Ovary (tissue), 10 donors: Measurements from ENCODE around the gene SIL1. TPM values are rescaled to one million over a fixed set of nuclear protein-coding genes. Genes with fewer than 3 reads are reported as not detected.

Experiments
- DNase-seq, 5 donors: peaks; one replicate each; pipeline ENCODE4 v3.0.0-alpha.2; 2019 to 2020
- H3K27ac ChIP-seq, 2 donors: fragments of 200-600 bp; one replicate each; pipeline versions ENCODE4 v1.5.1 to v1.8.0; 2019 to 2022
- H3K27me3 ChIP-seq: fragments of 200-600 bp; one replicate; pipeline ENCODE4 v1.8.0; 2022
- H3K36me3 ChIP-seq: fragments of 200-600 bp; sonication (generic); one replicate; pipeline ENCODE4 v1.5.1; 2019
- H3K4me1 ChIP-seq: one replicate; pipeline ENCODE4 v1.8.1; 2013; ENCODE audit warnings: mild to moderate bottlenecking, moderate library complexity; ENCODE audit not compliant: insufficient read depth
- H3K4me3 ChIP-seq: fragments of 200-600 bp; sonication (generic); one replicate; pipeline ENCODE4 v1.5.1; 2017
- H3K9me3 ChIP-seq, 2 donors: fragments of 200-600 bp in 1 of 2; sonication (generic) in 1 of 2; one replicate each; pipeline versions ENCODE4 v1.5.1 to v1.8.1; 2013 to 2019; ENCODE audit warnings: mild to moderate bottlenecking in 1 of 2, moderate library complexity in 1 of 2
- EP300 ChIP-seq: sonication (generic); formaldehyde crosslinking; IDR thresholded peaks from one replicate; pipeline ENCODE4 v1.6.1; 2017; ENCODE audit warnings: antibody characterized with exemption
- POLR2A ChIP-seq: fragments of 450-650 bp; IDR thresholded peaks from one replicate; pipeline ENCODE4 v1.6.1; 2017; ENCODE audit warnings: antibody characterized with exemption, mild to moderate bottlenecking, moderate library complexity
- WGBS, 3 donors: extraction: QIAGEN DNeasy Blood & Tissue Kit in 1 of 3; methylation state at CpG; one replicate each; pipeline versions ENCODE4 v1.1.5 to v1.1.7; 2013 to 2017; 5-methylcytosine and 5-hydroxymethylcytosine counted together
- intact Hi-C, 4 donors: fragments of 100-400 bp; cut with DNase I; formaldehyde crosslinking; loops; one replicate each; pipeline versions ENCODE4 v1.11.0 to v1.15.1; 2022 to 2023
- long read RNA-seq, 3 donors: library from polyadenylated mRNA in 2 of 3; unstranded in 2 of 3; transcript quantifications; one replicate each; pipeline ENCODE4 v2.0.0 and lab custom pipeline, GENCODE V29; 2021 to 2026
- polyA plus RNA-seq, 2 donors: library from polyadenylated mRNA; stranded (reverse); fragments of 200-250 nt in 1 of 2; fragments of 350-450 nt in 1 of 2; fragmentation: Illumina TruSeq in 1 of 2; extraction: RNeasy Lipid Tissue Mini Kit (QIAGEN cat#74804) in 1 of 2; gene quantifications; one replicate each; pipeline ENCODE4 v1.2.3, GENCODE V29; 2013 to 2014
- total RNA-seq, 7 donors: library from RNA; depleted of rRNA in 2 of 7; stranded (reverse); fragments of >200 nt in 2 of 7; fragmentation: NEBNext Ultra II Directional in 3 of 7; extraction: Animal tissue kit (Norgen Biotek cat#: 25700) in 3 of 7; gene quantifications; one replicate each; pipeline versions ENCODE4 v1.1.0 to v1.2.4, GENCODE V29; 2016 to 2023
- TF ChIP-seq, protein P1 (sequence below), 3 donors: fragments of 450-650 bp in 2 of 3; fragments of 200-600 bp in 1 of 3; IDR thresholded peaks; one replicate each; pipeline versions ENCODE4 v1.5.1 to v1.8.0; 2016 to 2022; ENCODE audit warnings: antibody characterized with exemption in 3 of 3, mild to moderate bottlenecking in 1 of 3
- donor health status: DM: no; HTN: no; CAD: no; lungs with moderate emphysema.
- donor health status: DM: no; HTN: no; CAD: no.
- donor health status: Bipolar disorder and iron deficiency.
- donor health status: DM: yes; HTN: yes; CAD: no.
- donor health status: DM: no; HTN: no; CAD: no.
- donor health status: DM: yes; HTN: yes; CAD: no.

SIL1 gene
- total RNA-seq (10 to 100 TPM; 15.7 to 45.2 (median 34.9) TPM), polyA plus RNA-seq (10 to 100 TPM; 29.5 to 93.0 TPM)
- long read RNA-seq, donor 1, transcript SIL1-202 (10 exons, 1,923 nt): major isoform, 227 of 298 reads
- long read RNA-seq, donor 1, transcript SIL1-201 (11 exons, 1,895 nt): minor isoform, 12 of 298 reads
- long read RNA-seq, donor 1, partial matches to known transcripts: 12 of 298 reads
- long read RNA-seq, donor 1, other reads (novel, unspliced or antisense): 47 of 298 reads
- long read RNA-seq, donor 2, transcript SIL1-202 (10 exons, 1,923 nt): major isoform, 11 of 1,457 reads
- long read RNA-seq, donor 2, partial matches to known transcripts: 1,363 of 1,457 reads
- long read RNA-seq, donor 2, other reads (novel, unspliced or antisense): 81 of 1,457 reads
- long read RNA-seq, donor 3, transcript SIL1-202 (10 exons, 1,923 nt): major isoform, 67 of 93 reads
- long read RNA-seq, donor 3, partial matches to known transcripts: 3 of 93 reads
- long read RNA-seq, donor 3, other reads (novel, unspliced or antisense): 21 of 93 reads

DNA sequence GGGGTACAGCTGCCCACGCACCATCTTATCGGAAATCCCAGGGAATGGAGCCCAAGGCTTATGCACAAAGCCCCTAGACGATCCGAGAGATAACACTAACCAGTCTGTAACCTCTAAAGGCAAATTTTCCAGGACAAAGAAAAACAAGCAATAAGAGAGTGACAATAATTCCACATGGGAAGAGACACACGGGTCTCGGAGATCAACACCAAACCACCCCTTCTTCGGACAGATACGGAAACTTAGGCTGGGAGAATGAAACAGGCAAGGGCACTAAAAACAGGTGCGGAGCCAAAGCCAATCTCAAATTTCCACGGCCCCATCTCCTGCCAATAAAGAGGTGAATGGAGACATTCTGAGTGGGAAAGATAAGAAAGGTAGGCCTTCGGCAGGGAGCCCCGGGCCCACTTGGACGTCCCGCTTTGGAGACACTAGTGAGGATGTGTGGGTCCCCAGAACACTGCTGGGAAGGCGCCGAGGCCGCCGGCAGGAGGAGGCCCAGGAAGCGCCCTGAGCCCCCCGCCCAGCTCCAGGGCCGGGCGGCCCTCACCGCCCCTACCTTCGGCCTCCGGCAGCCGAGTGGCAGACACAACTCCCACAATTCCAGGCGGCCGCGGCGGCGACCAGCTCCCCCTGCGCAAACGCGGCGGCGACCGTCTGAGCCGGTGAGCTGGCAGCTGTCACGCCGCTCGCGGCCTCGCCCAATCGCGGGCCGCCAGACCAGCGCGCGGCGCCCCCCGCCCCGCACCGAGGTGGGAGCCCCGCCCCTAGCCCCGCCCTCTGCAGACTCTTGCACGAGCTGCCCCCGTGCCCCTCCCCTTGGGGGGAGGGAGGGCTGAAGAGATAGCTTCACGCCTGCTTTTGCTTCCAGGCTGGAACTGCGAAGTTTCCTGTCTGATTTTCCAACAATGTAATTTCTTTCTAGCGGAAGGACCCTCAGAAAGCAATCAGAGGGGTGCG is at the start of gene SIL1:
TSS of gene SIL1 (minus strand) at position 659 of the 960 bp plus-strand sequence. CDS start 70,525 bp downstream, outside the sequence.
- intact Hi-C loops: loop anchor here in 1 of 4 donors (10.0 kb wide), 1 partner anchor 63 kb away; no protein-coding TSS in a partner anchor

DNA sequence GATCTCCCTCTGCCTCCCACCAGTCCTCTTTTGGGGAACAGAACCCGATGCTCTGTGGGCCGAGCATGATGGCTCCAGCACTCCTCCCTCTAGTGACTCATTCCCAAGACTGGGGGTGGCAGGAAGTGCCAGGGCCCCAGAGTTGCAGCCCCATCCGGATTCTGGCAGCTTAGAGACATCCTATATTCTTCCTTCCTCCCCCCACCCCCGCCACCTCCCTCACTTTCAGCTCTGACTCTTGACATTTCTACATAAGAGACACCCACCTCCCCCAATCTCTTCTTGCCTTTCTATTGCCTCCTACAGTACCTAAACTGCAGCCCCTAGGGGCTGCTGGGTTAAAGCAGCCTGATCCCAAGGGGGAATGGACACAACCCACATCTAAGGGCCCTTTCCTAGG is 48.2 kb upstream of the SIL1 start:
- Histone ChIP-seq H3K27ac (no peak overlapping the region), H3K27me3 (no peaks in the 10 kb centered on the region), H3K36me3 (no peaks in the 10 kb centered on the region), H3K4me1 (no peaks in the 10 kb centered on the region), H3K4me3 (no peak overlapping the region), H3K9me3 (no peaks in the 10 kb centered on the region)
- intact Hi-C loops: no loop called here
- TF ChIP-seq, protein P1, sequence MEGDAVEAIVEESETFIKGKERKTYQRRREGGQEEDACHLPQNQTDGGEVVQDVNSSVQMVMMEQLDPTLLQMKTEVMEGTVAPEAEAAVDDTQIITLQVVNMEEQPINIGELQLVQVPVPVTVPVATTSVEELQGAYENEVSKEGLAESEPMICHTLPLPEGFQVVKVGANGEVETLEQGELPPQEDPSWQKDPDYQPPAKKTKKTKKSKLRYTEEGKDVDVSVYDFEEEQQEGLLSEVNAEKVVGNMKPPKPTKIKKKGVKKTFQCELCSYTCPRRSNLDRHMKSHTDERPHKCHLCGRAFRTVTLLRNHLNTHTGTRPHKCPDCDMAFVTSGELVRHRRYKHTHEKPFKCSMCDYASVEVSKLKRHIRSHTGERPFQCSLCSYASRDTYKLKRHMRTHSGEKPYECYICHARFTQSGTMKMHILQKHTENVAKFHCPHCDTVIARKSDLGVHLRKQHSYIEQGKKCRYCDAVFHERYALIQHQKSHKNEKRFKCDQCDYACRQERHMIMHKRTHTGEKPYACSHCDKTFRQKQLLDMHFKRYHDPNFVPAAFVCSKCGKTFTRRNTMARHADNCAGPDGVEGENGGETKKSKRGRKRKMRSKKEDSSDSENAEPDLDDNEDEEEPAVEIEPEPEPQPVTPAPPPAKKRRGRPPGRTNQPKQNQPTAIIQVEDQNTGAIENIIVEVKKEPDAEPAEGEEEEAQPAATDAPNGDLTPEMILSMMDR (IDR thresholded peaks at IDR 0.05): no peak
- TF ChIP-seq EP300 (no peak), POLR2A (no peak)
- WGBS, 3 donors: 44 to 46% (median 45%) methylated on average over 4 of the region's 4 CpGs
- no peak for DNase-seq

More for the DNA sequence above, at the start of gene SIL1:
- Histone ChIP-seq H3K9me3 (no peaks in the 10 kb centered on the region), H3K27ac (peak within 1 kb of the TSS; percentile 90 to 96), H3K36me3 (no peaks in the 10 kb centered on the region), H3K4me1 (no peaks in the 10 kb centered on the region), H3K4me3 (peak within 1 kb of the TSS; percentile 54), H3K27me3 (no peaks in the 10 kb centered on the region)
- peak; percentile 97 to 99 (median 98) for DNase-seq
- TF ChIP-seq, protein P1 (IDR thresholded peaks at IDR 0.05): peak in 1 of 3 donors; percentile 16
- TF ChIP-seq EP300 (no peak), POLR2A (peak; percentile 88)
- WGBS, 3 donors: 0 to 1% (median 1%) methylated on average over 30 to 61 of the region's 61 CpGs

DNA sequence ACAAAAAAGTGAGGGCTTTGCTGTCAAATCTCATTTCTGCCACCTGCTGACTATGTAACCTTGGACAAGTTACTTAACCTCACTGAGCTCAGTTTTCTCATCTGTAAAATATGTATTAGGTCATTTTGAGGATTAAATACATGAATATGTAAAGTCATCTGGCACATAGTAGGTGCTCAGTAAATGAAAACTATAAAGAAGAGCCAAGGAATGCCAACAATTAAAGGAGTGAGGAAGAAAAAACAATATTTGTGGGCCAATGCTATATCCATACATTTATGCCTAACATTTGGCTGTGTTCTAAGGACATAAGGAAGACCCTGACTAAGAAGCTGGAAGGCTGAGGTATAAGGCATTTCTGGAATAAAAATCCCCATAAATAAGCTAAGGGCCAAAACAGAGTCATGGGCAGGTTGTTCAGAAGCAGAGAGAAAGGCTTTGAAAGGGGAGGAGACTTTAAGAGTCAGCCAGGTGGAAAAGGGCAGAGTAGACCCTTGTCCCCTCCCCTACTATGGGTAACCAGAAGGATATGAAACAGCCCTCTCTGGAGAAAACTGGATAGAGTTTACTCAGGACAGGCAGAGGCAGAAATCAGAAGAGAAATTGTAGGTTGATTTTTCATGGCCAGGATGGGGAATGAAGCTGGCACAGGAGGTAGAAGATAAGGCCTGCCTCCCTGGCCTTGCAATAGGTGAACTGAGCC is 47.6 kb upstream of the SIL1 start:
- no peaks in the 10 kb centered on the region for H3K4me1 ChIP-seq
- intact Hi-C loops: no loop called here
- H3K36me3 ChIP-seq: no peaks in the 10 kb centered on the region
- H3K27ac ChIP-seq: no peak overlapping the region
- no peak for DNase-seq
- no peaks in the 10 kb centered on the region for H3K27me3 ChIP-seq
- no peaks in the 10 kb centered on the region for H3K9me3 ChIP-seq
- TF ChIP-seq POLR2A: no peak
- TF ChIP-seq EP300: no peak
- TF ChIP-seq, protein P1 (IDR thresholded peaks at IDR 0.05): no peak
- no peak overlapping the region for H3K4me3 ChIP-seq
